ENCODE results near the gene ZKSCAN5.

ZKSCAN5 gene

GRCh38 chr7:99485094-99485493, 19.4 kb upstream of the ZKSCAN5 start:
- Histone ChIP-seq H3K4me3 (ENCODE audit: low read length, poor library complexity, severe bottlenecking) (no peak overlapping the region), H3K79me2 (ENCODE audit: insufficient read depth, low read length) (0 out of 2 replicates have a peak, but pooled peaks cover 8% of the 10 kb centered on the region), H3K4me2 (ENCODE audit: low read depth, low read length, poor library complexity, severe bottlenecking) (no peak overlapping the region), H3K9me2 (replicated peaks; ENCODE audit: low read depth, low read length) (no peaks in the 10 kb centered on the region), H3K4me1 (ENCODE audit: insufficient read depth, low read length, poor library complexity, severe bottlenecking) (no peaks in the 10 kb centered on the region), H3K36me3 (ENCODE audit: insufficient read depth, low read length) (peaks cover 25% of the 10 kb centered on the region), H3K27me3 (ENCODE audit: insufficient read depth, low read length, poor library complexity, severe bottlenecking) (no peaks in the 10 kb centered on the region), H4K20me1 (ENCODE audit: insufficient read depth, low read length, poor library complexity, severe bottlenecking) (no peaks in the 10 kb centered on the region), H3K9me3 (ENCODE audit: insufficient read depth, low read depth, low read length) (no peaks in the 10 kb centered on the region), H3F3A (ENCODE audit: low read depth) (no peaks in the 10 kb centered on the region), H3K9ac (ENCODE audit: low read depth, low read length, poor library complexity, severe bottlenecking) (no peak overlapping the region), H2AFZ (ENCODE audit: low read length) (no peak overlapping the region)
- TF ChIP-seq CTCF (conservative IDR thresholded peaks at IDR 0.05; ENCODE audit: low read length), result no peak
- no peak for TF ChIP-seq EZH2phosphoT487 (IDR thresholded peaks at IDR 0.05; ENCODE audit: borderline replicate concordance)

- H3K9me3 ChIP-seq (ENCODE audit: insufficient read depth, low read depth, low read length), result peaks cover 5% of the 10 kb centered on the region; the same call in 1 of the 2 replicates
- H4K20me1 ChIP-seq (ENCODE audit: insufficient read depth, low read length, poor library complexity, severe bottlenecking), result no peaks in the 10 kb centered on the region
- H3K4me1 ChIP-seq (ENCODE audit: insufficient read depth, low read length, poor library complexity, severe bottlenecking), result no peaks in the 10 kb centered on the region
- H3K9ac ChIP-seq (ENCODE audit: low read depth, low read length, poor library complexity, severe bottlenecking), result no peak overlapping the region
- H3F3A ChIP-seq (ENCODE audit: low read depth), result no peaks in the 10 kb centered on the region
- no peak overlapping the region for H3K4me2 ChIP-seq (ENCODE audit: low read depth, low read length, poor library complexity, severe bottlenecking)
- peaks cover 20% of the 10 kb centered on the region for H3K36me3 ChIP-seq (ENCODE audit: insufficient read depth, low read length)
- H3K4me3 ChIP-seq (ENCODE audit: low read length, poor library complexity, severe bottlenecking), result no peak overlapping the region
- peaks cover 3% of the 10 kb centered on the region for H3K79me2 ChIP-seq (ENCODE audit: insufficient read depth, low read length)
- TF ChIP-seq EZH2phosphoT487 (IDR thresholded peaks at IDR 0.05; ENCODE audit: borderline replicate concordance) (no peak), CTCF (conservative IDR thresholded peaks at IDR 0.05; ENCODE audit: low read length) (peak; percentile 19; the same call in 1 of the 2 replicates)
- H3K9me2 ChIP-seq (replicated peaks; ENCODE audit: low read depth, low read length), result no peaks in the 10 kb centered on the region
- no peak overlapping the region for H2AFZ ChIP-seq (ENCODE audit: low read length)
- H3K27me3 ChIP-seq (ENCODE audit: insufficient read depth, low read length, poor library complexity, severe bottlenecking), result no peaks in the 10 kb centered on the region
Measured at GRCh38 chr7:99489235-99489634, 15.2 kb upstream of the ZKSCAN5 start.

GRCh38 chr7:99490878-99491277, 13.6 kb upstream of the ZKSCAN5 start:
- Histone ChIP-seq H4K20me1 (ENCODE audit: insufficient read depth, low read length, poor library complexity, severe bottlenecking) (no peaks in the 10 kb centered on the region), H3K4me3 (ENCODE audit: low read length, poor library complexity, severe bottlenecking) (no peak overlapping the region), H3K27me3 (ENCODE audit: insufficient read depth, low read length, poor library complexity, severe bottlenecking) (no peaks in the 10 kb centered on the region), H3K9me3 (ENCODE audit: insufficient read depth, low read depth, low read length) (peaks cover 5% of the 10 kb centered on the region; the same call in 1 of the 2 replicates), H3K36me3 (ENCODE audit: insufficient read depth, low read length) (peaks cover 17% of the 10 kb centered on the region), H3F3A (ENCODE audit: low read depth) (no peaks in the 10 kb centered on the region), H3K4me2 (ENCODE audit: low read depth, low read length, poor library complexity, severe bottlenecking) (no peak overlapping the region), H3K9ac (ENCODE audit: low read depth, low read length, poor library complexity, severe bottlenecking) (no peak overlapping the region), H3K9me2 (replicated peaks; ENCODE audit: low read depth, low read length) (no peaks in the 10 kb centered on the region), H3K4me1 (ENCODE audit: insufficient read depth, low read length, poor library complexity, severe bottlenecking) (no peaks in the 10 kb centered on the region), H3K79me2 (ENCODE audit: insufficient read depth, low read length) (peaks cover 15% of the 10 kb centered on the region), H2AFZ (ENCODE audit: low read length) (no peak overlapping the region)
- TF ChIP-seq EZH2phosphoT487 (IDR thresholded peaks at IDR 0.05; ENCODE audit: borderline replicate concordance) (no peak), CTCF (conservative IDR thresholded peaks at IDR 0.05; ENCODE audit: low read length) (0 out of 2 replicates have a peak, but pooled peaks have one; percentile 9)
